B cell (primary cell): ENCODE data around the gene EHHADH.

ENCODE experiments used
- CTCF ChIP-seq: fragments of 200-600 bp; IDR thresholded peaks from one replicate; pipeline ENCODE4 v1.8.0; 2022; ENCODE audit warnings: antibody characterized with exemption, mild to moderate bottlenecking
- EZH2 ChIP-seq: IDR thresholded peaks from 2 replicates; pipeline ENCODE4 v1.6.1; 2012; ENCODE audit warnings: borderline replicate concordance, low read depth, mild to moderate bottlenecking, moderate library complexity, low read length; ENCODE audit not compliant: insufficient read depth, poor library complexity, severe bottlenecking

GRCh38 chr3:185212086-185212485 is 41.8 kb downstream of the EHHADH start:
- no peak for TF ChIP-seq CTCF
- TF ChIP-seq EZH2, result no peak
